ENCODE measurements around the gene PARD3.

- TF ChIP-seq POLR2A (IDR thresholded peaks at IDR 0.05) (no peak), POLR2AphosphoS5 (IDR thresholded peaks at IDR 0.05) (no peak)
- TF ChIP-seq, protein P1, sequence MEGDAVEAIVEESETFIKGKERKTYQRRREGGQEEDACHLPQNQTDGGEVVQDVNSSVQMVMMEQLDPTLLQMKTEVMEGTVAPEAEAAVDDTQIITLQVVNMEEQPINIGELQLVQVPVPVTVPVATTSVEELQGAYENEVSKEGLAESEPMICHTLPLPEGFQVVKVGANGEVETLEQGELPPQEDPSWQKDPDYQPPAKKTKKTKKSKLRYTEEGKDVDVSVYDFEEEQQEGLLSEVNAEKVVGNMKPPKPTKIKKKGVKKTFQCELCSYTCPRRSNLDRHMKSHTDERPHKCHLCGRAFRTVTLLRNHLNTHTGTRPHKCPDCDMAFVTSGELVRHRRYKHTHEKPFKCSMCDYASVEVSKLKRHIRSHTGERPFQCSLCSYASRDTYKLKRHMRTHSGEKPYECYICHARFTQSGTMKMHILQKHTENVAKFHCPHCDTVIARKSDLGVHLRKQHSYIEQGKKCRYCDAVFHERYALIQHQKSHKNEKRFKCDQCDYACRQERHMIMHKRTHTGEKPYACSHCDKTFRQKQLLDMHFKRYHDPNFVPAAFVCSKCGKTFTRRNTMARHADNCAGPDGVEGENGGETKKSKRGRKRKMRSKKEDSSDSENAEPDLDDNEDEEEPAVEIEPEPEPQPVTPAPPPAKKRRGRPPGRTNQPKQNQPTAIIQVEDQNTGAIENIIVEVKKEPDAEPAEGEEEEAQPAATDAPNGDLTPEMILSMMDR (IDR thresholded peaks at IDR 0.05): no peak
Observed at GRCh38 chr10:34635111-34635510, 180.0 kb downstream of the PARD3 start.
